ENCODE measurements around the gene CTNNB1.

Gene CTNNB1

GRCh38 chr3:41248525-41248924, 49.2 kb downstream of the CTNNB1 start:
- Histone ChIP-seq H4K20me1 (ENCODE audit: insufficient read depth, low read length) (no peaks in the 10 kb centered on the region), H2AFZ (ENCODE audit: low read length) (no peak overlapping the region), H3K9me3 (ENCODE audit: low read length) (no peaks in the 10 kb centered on the region), H3K9me2 (ENCODE audit: low read depth, low read length) (no peaks in the 10 kb centered on the region), H3K9ac (ENCODE audit: low read length) (no peak overlapping the region), H3F3A (ENCODE audit: insufficient read depth, low read length) (no peaks in the 10 kb centered on the region), H3K4me1 (ENCODE audit: insufficient read depth, low read length, severe bottlenecking) (no peaks in the 10 kb centered on the region), H3K4me3 (ENCODE audit: low read depth, low read length, poor library complexity, severe bottlenecking) (no peak overlapping the region), H3K79me2 (ENCODE audit: insufficient read depth, low read length) (no peaks in the 10 kb centered on the region), H3K4me2 (ENCODE audit: low read length) (no peak overlapping the region), H3K36me3 (ENCODE audit: insufficient read depth, low read length) (no peaks in the 10 kb centered on the region), H3K27ac (ENCODE audit: low read depth, low read length, poor library complexity, severe bottlenecking) (no peak overlapping the region), H3K27me3 (ENCODE audit: insufficient read depth, low read length) (no peaks in the 10 kb centered on the region)
- TF ChIP-seq, protein P1, sequence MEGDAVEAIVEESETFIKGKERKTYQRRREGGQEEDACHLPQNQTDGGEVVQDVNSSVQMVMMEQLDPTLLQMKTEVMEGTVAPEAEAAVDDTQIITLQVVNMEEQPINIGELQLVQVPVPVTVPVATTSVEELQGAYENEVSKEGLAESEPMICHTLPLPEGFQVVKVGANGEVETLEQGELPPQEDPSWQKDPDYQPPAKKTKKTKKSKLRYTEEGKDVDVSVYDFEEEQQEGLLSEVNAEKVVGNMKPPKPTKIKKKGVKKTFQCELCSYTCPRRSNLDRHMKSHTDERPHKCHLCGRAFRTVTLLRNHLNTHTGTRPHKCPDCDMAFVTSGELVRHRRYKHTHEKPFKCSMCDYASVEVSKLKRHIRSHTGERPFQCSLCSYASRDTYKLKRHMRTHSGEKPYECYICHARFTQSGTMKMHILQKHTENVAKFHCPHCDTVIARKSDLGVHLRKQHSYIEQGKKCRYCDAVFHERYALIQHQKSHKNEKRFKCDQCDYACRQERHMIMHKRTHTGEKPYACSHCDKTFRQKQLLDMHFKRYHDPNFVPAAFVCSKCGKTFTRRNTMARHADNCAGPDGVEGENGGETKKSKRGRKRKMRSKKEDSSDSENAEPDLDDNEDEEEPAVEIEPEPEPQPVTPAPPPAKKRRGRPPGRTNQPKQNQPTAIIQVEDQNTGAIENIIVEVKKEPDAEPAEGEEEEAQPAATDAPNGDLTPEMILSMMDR (IDR thresholded peaks at IDR 0.05; ENCODE audit: low read length): no peak
- TF ChIP-seq EZH2 (IDR thresholded peaks at IDR 0.05; ENCODE audit: borderline replicate concordance, low read length): no peak

GRCh38 chr3:41249318-41249717, 50.0 kb downstream of the CTNNB1 start:
- Histone ChIP-seq H3K27me3 (ENCODE audit: insufficient read depth, low read length) (no peaks in the 10 kb centered on the region), H3K27ac (ENCODE audit: low read depth, low read length, poor library complexity, severe bottlenecking) (no peak overlapping the region), H3K36me3 (ENCODE audit: insufficient read depth, low read length) (no peaks in the 10 kb centered on the region), H2AFZ (ENCODE audit: low read length) (no peak overlapping the region), H3K4me2 (ENCODE audit: low read length) (no peak overlapping the region), H3K79me2 (ENCODE audit: insufficient read depth, low read length) (no peaks in the 10 kb centered on the region), H3K9me3 (ENCODE audit: low read length) (no peaks in the 10 kb centered on the region), H4K20me1 (ENCODE audit: insufficient read depth, low read length) (no peaks in the 10 kb centered on the region), H3K9me2 (ENCODE audit: low read depth, low read length) (no peaks in the 10 kb centered on the region), H3K9ac (ENCODE audit: low read length) (no peak overlapping the region), H3K4me1 (ENCODE audit: insufficient read depth, low read length, severe bottlenecking) (no peaks in the 10 kb centered on the region), H3K4me3 (ENCODE audit: low read depth, low read length, poor library complexity, severe bottlenecking) (no peak overlapping the region), H3F3A (ENCODE audit: insufficient read depth, low read length) (no peaks in the 10 kb centered on the region)
- TF ChIP-seq, protein P1 (IDR thresholded peaks at IDR 0.05; ENCODE audit: low read length): no peak

DNA sequence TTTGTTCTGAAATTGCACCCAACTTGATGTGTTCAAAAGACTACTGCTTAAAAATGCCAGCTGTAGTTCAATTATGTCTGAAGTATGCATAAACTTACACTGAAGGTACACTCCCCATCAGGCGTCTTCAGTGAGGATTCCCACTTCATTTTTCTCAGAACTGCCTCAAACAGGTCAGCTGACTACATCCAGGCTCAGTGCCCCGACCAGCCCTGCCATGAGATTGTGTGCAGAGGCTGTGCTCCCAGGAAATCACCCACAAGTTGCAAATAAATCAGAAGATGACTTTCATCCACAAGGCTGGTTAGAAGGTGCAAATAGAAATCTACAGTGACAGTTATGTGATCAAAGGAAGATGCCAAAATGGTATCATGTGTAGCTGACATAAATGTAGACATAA, 51.5 kb downstream of the CTNNB1 start:
- Histone ChIP-seq H3K9ac (ENCODE audit: low read length) (no peak overlapping the region), H2AFZ (ENCODE audit: low read length) (no peak overlapping the region), H3K9me2 (ENCODE audit: low read depth, low read length) (no peaks in the 10 kb centered on the region), H3F3A (ENCODE audit: insufficient read depth, low read length) (no peaks in the 10 kb centered on the region), H3K9me3 (ENCODE audit: low read length) (no peaks in the 10 kb centered on the region), H3K27ac (ENCODE audit: low read depth, low read length, poor library complexity, severe bottlenecking) (no peak overlapping the region), H3K4me2 (ENCODE audit: low read length) (no peak overlapping the region), H3K79me2 (ENCODE audit: insufficient read depth, low read length) (no peaks in the 10 kb centered on the region), H3K4me1 (ENCODE audit: insufficient read depth, low read length, severe bottlenecking) (no peaks in the 10 kb centered on the region), H4K20me1 (ENCODE audit: insufficient read depth, low read length) (no peaks in the 10 kb centered on the region), H3K4me3 (ENCODE audit: low read depth, low read length, poor library complexity, severe bottlenecking) (no peak overlapping the region), H3K27me3 (ENCODE audit: insufficient read depth, low read length) (no peaks in the 10 kb centered on the region), H3K36me3 (ENCODE audit: insufficient read depth, low read length) (no peaks in the 10 kb centered on the region)
- TF ChIP-seq, protein P1 (IDR thresholded peaks at IDR 0.05; ENCODE audit: low read length): no peak
